GM12878 (cell line): ENCODE data around the gene GOT2.

Experiments
- BACH1 ChIP-seq: fragments of 450-650 bp; IDR thresholded peaks from 2 replicates; pipeline ENCODE4 v1.6.1; 2017; ENCODE audit warnings: mild to moderate bottlenecking, borderline replicate concordance
- CHD1 ChIP-seq: IDR thresholded peaks from 2 replicates; pipeline ENCODE4 v1.6.1; 2012; ENCODE audit warnings: low read depth, low read length, improper control_type of control experiment
- EZH2 ChIP-seq: IDR thresholded peaks from 2 replicates; pipeline ENCODE4 v1.6.1; 2012; ENCODE audit warnings: low read depth, mild to moderate bottlenecking, control low read depth, inconsistent platforms, low read length, borderline replicate concordance; ENCODE audit not compliant: control insufficient read depth

GRCh38 chr16:58734459-58734787 lies 307 bp upstream of the GOT2 start:
- TF ChIP-seq CHD1: no peak
- TF ChIP-seq BACH1: no peak
- no peak for TF ChIP-seq EZH2
